Measurements from ENCODE around the gene KCNJ18. TPM values are rescaled to one million over a fixed set of nuclear protein-coding genes. Genes with fewer than 3 reads are reported as not detected.
"Not testable (repeated sequence)": the region's sequence is repeated elsewhere in the genome, so short reads cannot be mapped to it uniquely, and the experiment has no call there.

The KCNJ18 gene
- total RNA-seq, 2 donors from 2014 or later: not detected

DNA sequence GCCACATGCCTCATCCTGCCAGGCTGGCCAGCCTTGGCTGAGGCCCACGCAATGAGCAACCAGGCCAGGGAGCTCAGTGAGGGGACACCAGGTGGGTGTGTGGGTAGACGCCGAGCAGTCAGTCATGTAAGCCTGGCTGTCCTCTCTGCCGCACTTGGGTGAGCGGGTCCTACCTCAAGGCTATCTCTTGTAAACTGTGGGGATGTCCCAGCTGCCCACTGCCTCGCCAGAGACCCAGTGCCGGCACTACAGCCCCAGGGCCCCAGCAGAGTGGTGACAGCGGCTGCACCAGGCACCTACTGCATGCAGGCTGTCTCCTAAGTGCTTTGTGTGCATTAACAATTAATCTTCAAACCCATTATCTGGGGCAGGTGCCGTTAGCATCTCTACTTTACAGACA lies 52.3 kb downstream of the KCNJ18 start:
- not testable (repeated sequence) for H3K9me3 Mint-ChIP-seq; H3K27ac Mint-ChIP-seq; H3K4me3 Mint-ChIP-seq; H3K36me3 Mint-ChIP-seq (ENCODE audit: insufficient read depth in 2 of 2); H3K27me3 Mint-ChIP-seq (ENCODE audit: low read depth); DNase-seq; ATAC-seq (replicated peaks in 1 of 2); H3K4me1 Mint-ChIP-seq (ENCODE audit: low read depth)

GRCh38 chr17:21745385-21746054 lies 53.2 kb downstream of the KCNJ18 start:
- H3K4me1 Mint-ChIP-seq (ENCODE audit: low read depth); H3K27me3 Mint-ChIP-seq (ENCODE audit: low read depth); DNase-seq; H3K36me3 Mint-ChIP-seq (ENCODE audit: insufficient read depth in 2 of 2); H3K9me3 Mint-ChIP-seq; H3K4me3 Mint-ChIP-seq; ATAC-seq (replicated peaks in 1 of 2); H3K27ac Mint-ChIP-seq: not testable (repeated sequence)

- not testable (repeated sequence) for H3K27me3 Mint-ChIP-seq (ENCODE audit: low read depth); H3K36me3 Mint-ChIP-seq (ENCODE audit: insufficient read depth in 2 of 2); H3K9me3 Mint-ChIP-seq; H3K4me1 Mint-ChIP-seq (ENCODE audit: low read depth); DNase-seq; ATAC-seq (replicated peaks in 1 of 2); H3K27ac Mint-ChIP-seq; H3K4me3 Mint-ChIP-seq
Observed at GRCh38 chr17:21746415-21746814, 54.1 kb downstream of the KCNJ18 start.

GRCh38 chr17:21747195-21747915 lies 55.0 kb downstream of the KCNJ18 start:
- DNase-seq; H3K4me1 Mint-ChIP-seq (ENCODE audit: low read depth); ATAC-seq (replicated peaks in 1 of 2); H3K4me3 Mint-ChIP-seq; H3K27ac Mint-ChIP-seq; H3K27me3 Mint-ChIP-seq (ENCODE audit: low read depth); H3K9me3 Mint-ChIP-seq; H3K36me3 Mint-ChIP-seq (ENCODE audit: insufficient read depth in 2 of 2): not testable (repeated sequence)

- H3K36me3 Mint-ChIP-seq (ENCODE audit: insufficient read depth in 2 of 2); H3K27ac Mint-ChIP-seq; ATAC-seq (replicated peaks in 1 of 2); H3K4me1 Mint-ChIP-seq (ENCODE audit: low read depth); H3K27me3 Mint-ChIP-seq (ENCODE audit: low read depth); H3K9me3 Mint-ChIP-seq; DNase-seq; H3K4me3 Mint-ChIP-seq: not testable (repeated sequence)
Observed at GRCh38 chr17:21748686-21749085, 56.4 kb downstream of the KCNJ18 start.

DNA sequence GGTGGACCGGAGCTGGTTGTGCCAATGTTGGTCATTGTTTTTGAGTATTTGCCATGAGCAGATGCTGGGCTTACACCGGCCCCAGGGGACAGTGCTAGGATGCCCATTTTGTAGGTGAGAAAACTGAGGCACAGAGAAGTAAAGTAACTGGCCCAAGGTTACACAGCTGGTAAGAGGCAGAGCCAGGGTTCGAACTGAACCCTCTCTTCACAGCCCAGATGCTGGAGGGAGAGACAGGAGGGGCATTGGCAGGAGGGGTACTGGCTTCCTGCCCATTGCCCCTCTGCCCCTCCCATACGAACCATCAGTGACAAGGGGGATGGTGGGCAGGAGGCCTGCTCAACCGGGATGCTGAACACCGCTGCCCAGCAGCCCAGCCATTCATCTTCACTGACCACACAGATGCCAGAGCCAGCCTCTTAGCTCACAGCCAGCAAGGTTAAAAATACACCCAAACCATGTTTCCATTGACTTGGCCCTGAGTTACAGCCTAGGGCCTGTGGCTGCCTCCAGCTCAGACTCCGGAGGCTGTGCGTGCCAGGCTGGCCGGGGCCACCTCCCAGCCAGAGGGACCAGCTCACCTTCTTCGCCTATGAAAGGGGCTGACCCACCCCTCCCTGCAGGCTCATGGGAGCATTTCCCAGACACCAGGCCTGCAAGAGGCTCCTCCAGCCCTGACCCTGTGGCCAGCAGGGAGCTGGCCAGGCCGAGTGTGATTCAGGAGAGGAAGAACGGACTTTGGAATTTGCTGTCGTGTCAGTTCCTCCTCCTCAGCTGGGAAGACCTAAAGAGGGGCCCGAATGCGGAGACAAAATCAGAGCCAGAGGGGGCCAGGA lies 57.6 kb downstream of the KCNJ18 start:
- not testable (repeated sequence) for ATAC-seq (replicated peaks in 1 of 2); DNase-seq; H3K27ac Mint-ChIP-seq; H3K4me1 Mint-ChIP-seq (ENCODE audit: low read depth); H3K27me3 Mint-ChIP-seq (ENCODE audit: low read depth); H3K9me3 Mint-ChIP-seq; H3K4me3 Mint-ChIP-seq; H3K36me3 Mint-ChIP-seq (ENCODE audit: insufficient read depth in 2 of 2)

DNA sequence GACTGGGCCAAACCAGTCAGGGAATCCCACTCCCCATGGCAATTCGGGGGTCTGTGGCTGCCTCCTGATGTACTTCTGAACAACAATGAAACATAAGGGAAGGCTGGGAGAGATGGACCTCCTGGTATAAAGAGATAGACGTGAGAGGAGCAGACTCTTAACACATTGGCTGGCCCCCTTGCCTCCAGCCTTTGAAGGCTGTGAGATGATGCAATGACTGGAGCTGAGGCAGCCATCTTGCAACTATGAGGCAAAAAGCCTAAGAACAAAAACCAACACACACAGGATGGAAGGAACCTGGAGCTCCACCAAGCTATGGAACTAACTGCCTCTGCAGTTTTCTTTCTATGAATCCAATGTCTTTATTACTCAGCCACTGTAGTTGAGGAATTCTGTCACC lies 58.8 kb downstream of the KCNJ18 start:
- not testable (repeated sequence) for H3K4me1 Mint-ChIP-seq (ENCODE audit: low read depth); H3K9me3 Mint-ChIP-seq; H3K36me3 Mint-ChIP-seq (ENCODE audit: insufficient read depth in 2 of 2); ATAC-seq (replicated peaks in 1 of 2); H3K4me3 Mint-ChIP-seq; DNase-seq; H3K27me3 Mint-ChIP-seq (ENCODE audit: low read depth); H3K27ac Mint-ChIP-seq
